RWPE1 (cell line): ENCODE results near the gene TRIM67.

Source experiments
- CTCF ChIA-PET: fragments of 350-600 bp; sonication (Branson Sonifier 250); formaldehyde crosslinking; extraction: SDS; loops from one replicate; lab custom pipeline; 2021; lab: Yijun Ruan, JAX
- POLR2A ChIA-PET: fragments of 400-600 bp; formaldehyde crosslinking; extraction: SDS; loops from one replicate; lab custom pipeline; 2020; ENCODE audit warnings: antibody characterized with exemption; ENCODE audit not compliant: low non-redundant PET; lab: Yijun Ruan, JAX
- DNase-seq: peaks from one replicate; pipeline ENCODE4 v3.0.0; 2012; ENCODE audit warnings: low spot score
- H3K27ac ChIP-seq: fragments of 450-650 bp; 2 replicates; pipeline ENCODE4 v1.5.1; 2017
- TF ChIP-seq, protein P1 (sequence below): fragments of 450-650 bp; conservative IDR thresholded peaks from 2 replicates; pipeline ENCODE4 v1.5.1; 2017; ENCODE audit warnings: low read depth, mild to moderate bottlenecking

The TRIM67 gene

DNA sequence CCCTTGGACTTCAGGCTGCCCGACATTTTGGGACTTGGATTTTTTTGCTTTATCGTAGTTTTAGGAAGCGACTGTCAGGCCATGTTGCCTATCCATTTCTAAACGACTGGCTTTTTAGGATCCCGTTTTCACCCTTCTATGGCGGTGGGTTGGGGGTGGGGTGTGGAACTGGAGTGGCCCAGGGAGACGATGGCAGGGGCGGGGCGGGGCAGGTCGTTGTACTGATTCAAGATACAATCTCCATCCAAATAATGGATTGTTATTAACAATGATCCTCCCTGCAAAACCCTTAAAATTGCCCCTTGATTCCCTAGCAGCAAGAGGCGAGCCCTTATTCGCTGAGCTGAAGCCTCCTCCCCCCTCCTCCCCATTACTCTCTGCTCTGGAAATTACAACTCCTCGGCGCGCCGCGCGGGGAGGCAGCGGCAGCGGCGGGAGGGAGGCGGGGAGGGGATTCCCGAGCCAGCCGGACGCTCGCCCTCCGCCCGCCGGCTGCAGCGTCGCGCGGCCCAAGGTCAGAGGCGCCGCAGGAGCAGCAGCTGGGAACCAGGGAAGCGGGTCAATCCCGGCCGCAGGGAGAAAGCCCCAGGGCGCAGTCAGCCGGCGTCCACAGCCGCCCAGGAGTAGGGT, at the start of gene TRIM67:
Gene TRIM67 (plus strand): TSS at position 392 of the 630 bp plus-strand sequence. CDS start 912 bp downstream, outside the sequence.
- no peak within 1 kb of the TSS for H3K27ac ChIP-seq
- no peak for DNase-seq
- TF ChIP-seq, protein P1, sequence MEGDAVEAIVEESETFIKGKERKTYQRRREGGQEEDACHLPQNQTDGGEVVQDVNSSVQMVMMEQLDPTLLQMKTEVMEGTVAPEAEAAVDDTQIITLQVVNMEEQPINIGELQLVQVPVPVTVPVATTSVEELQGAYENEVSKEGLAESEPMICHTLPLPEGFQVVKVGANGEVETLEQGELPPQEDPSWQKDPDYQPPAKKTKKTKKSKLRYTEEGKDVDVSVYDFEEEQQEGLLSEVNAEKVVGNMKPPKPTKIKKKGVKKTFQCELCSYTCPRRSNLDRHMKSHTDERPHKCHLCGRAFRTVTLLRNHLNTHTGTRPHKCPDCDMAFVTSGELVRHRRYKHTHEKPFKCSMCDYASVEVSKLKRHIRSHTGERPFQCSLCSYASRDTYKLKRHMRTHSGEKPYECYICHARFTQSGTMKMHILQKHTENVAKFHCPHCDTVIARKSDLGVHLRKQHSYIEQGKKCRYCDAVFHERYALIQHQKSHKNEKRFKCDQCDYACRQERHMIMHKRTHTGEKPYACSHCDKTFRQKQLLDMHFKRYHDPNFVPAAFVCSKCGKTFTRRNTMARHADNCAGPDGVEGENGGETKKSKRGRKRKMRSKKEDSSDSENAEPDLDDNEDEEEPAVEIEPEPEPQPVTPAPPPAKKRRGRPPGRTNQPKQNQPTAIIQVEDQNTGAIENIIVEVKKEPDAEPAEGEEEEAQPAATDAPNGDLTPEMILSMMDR: no peak
- CTCF ChIA-PET: interaction anchor here (0.7 kb wide), 2 partner anchors 116 to 194 kb away, joined by 3 read pairs; no protein-coding TSS in a partner anchor
- POLR2A ChIA-PET: no interaction called here

- TF ChIP-seq, protein P1: no peak
- H3K27ac ChIP-seq: no peak overlapping the region
- no peak for DNase-seq
- CTCF ChIA-PET: no interaction called here
- POLR2A ChIA-PET: no interaction called here
Observed at GRCh38 chr1:231116738-231117137, 45.1 kb upstream of the TRIM67 start.

DNA sequence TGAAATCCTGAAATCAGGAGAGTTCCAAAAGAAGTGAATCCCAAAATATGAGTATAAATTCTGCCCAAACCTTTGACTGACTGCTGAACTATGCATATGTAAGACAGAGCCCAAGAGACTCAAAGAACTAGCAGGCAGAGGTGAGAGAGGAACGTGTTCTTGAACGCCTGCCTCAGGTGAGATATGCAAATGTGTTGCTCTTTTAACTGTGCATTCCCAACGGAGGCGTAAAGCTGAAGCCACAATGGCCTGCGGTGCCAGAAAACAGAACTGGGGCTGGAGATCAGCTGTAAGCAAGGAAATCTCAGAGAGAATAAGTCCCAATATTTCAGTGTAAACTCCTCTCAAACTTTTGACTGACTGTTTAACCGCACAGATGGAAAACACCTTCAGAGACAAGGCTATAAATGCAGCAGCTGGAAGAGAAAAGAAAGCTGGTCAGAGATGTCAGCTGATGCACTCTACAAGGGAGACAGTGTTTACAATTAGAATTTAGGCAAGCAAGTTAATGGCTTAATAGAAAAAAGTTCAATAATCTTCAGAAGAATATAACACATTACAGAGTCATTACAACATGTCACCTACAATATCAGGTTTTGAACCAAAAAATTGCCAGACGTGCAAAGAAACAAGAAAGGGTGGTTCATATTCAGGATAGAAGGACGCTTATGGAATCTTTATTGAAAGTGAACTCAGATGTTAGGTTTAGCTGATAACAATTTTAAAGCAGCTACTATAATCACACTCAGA, 43.0 kb upstream of the TRIM67 start:
- no peak for DNase-seq
- no peak overlapping the region for H3K27ac ChIP-seq
- TF ChIP-seq, protein P1: no peak
- CTCF ChIA-PET: no interaction called here
- POLR2A ChIA-PET: no interaction called here

DNA sequence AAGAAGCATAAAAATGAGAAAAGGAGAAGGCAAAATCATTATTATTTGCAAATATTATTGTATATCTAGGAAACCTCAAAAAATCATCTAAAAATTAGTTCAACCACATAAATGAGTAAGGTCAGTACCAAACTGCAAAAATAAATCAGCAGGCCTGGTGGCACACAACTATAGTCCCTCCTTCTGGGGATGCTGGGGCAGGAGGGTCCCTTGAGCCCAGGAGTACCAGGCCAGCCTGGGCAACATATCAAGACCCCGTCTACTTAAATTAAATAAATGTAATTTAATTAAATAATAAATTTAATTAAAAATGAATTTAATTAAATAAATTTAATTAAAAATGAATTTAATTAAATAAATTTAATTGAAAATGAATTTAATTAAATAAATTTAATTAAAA, 40.3 kb upstream of the TRIM67 start:
- POLR2A ChIA-PET: no interaction called here
- CTCF ChIA-PET: no interaction called here
- no peak overlapping the region for H3K27ac ChIP-seq
- no peak for DNase-seq
- TF ChIP-seq, protein P1: no peak

- DNase-seq: no peak
- ChIA-PET POLR2A (no interaction called here), CTCF (no interaction called here)
- no peak overlapping the region for H3K27ac ChIP-seq
- TF ChIP-seq, protein P1: no peak
Observed at GRCh38 chr1:231122143-231122542, 39.7 kb upstream of the TRIM67 start.

GRCh38 chr1:231124746-231125145, 37.1 kb upstream of the TRIM67 start:
- POLR2A ChIA-PET: no interaction called here
- CTCF ChIA-PET: no interaction called here
- DNase-seq: no peak
- TF ChIP-seq, protein P1: no peak
- no peak overlapping the region for H3K27ac ChIP-seq
